Stimulated activated naive B cell treated with anti-CD40 and anti-IgM and Interleukin-4, amounts not matched to agents 10 μg/mL and 1 μg/mL and 100 μg/mL, for 72 hours (primary cell): ENCODE data around the gene NFXL1.
"Not testable (repeated sequence)": the region's sequence is repeated elsewhere in the genome, so short reads cannot be mapped to it uniquely, and the experiment has no call there.

Source experiments
- ATAC-seq, 2 donors: fragments of 150-1000 bp; cut with Tn5 transposase; replicated peaks; 2 replicates each; pipeline ENCODE4 v1.10.0; 2021; ENCODE audit warnings: moderate library complexity in 1 of 2
- DNase-seq: peaks from one replicate; pipeline ENCODE4 v3.0.0; 2021
- H3K27ac Mint-ChIP-seq: one replicate; pipeline ENCODE4 v1.8.0; 2022; ENCODE audit warnings: mild to moderate bottlenecking, mixed read lengths
- H3K27me3 Mint-ChIP-seq, 2 donors: one replicate each; pipeline ENCODE4 v1.8.0; 2022; ENCODE audit warnings: mixed read lengths in 2 of 2
- H3K36me3 Mint-ChIP-seq, 2 donors: one replicate each; pipeline ENCODE4 v1.8.0; 2022; ENCODE audit warnings: mixed read lengths in 2 of 2, mild to moderate bottlenecking in 1 of 2
- H3K4me1 Mint-ChIP-seq, 2 donors: one replicate each; pipeline ENCODE4 v1.8.0; 2022; ENCODE audit warnings: mixed read lengths in 2 of 2, mild to moderate bottlenecking in 1 of 2
- H3K4me3 Mint-ChIP-seq, 2 donors: one replicate each; pipeline ENCODE4 v1.8.0; 2022; ENCODE audit warnings: mild to moderate bottlenecking in 2 of 2, mixed read lengths in 2 of 2, moderate library complexity in 1 of 2
- H3K9me3 Mint-ChIP-seq, 2 donors: one replicate each; pipeline ENCODE4 v1.8.0; 2022; ENCODE audit warnings: mixed read lengths in 2 of 2, mild to moderate bottlenecking in 1 of 2

Gene NFXL1

DNA sequence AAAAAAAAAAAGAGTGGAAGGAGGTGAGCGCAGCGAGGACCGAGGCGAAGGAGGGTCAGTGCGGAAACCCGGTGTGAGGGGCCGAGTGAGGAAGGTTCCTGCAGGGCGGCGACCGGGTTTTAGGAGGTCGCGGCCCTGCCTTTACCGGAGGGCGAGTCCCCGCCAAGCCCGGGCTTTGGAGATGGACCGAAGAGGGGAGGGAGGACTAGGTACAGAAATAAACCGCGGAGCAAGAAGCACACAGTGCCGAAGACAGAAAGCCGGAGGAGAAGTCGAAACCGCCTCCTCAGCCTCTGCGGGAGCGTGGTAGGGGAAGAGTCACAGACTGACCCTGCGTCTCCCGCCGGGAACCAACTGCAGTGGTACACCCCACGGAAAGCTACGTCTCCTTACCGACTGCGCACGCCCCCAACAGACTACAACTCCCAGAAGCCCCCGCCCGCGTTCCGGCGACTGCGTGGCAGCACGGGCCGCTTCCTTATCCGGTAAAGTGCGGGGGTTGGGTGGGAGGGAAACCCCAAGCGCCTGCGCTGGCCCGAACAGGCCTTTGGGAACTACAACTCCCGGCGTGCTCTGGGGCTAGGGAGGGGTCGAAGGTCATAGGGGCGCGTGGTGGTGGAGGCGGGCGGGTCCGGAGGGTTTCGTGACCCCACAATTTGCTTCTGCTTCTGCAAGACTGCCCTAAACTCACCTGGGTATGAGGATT lies at the start of gene NFXL1:
TSS of gene NFXL1 (minus strand) at position 364 of the 706 bp plus-strand sequence. CDS start 380 bp downstream, outside the sequence.
- H3K27me3 Mint-ChIP-seq = peaks cover 0 to 6% of the 10 kb centered on the region in 2 donors
- peaks cover 8 to 23% of the 10 kb centered on the region in 2 donors for H3K36me3 Mint-ChIP-seq
- peaks cover 6 to 7% of the 10 kb centered on the region in 2 donors for H3K9me3 Mint-ChIP-seq
- H3K4me3 Mint-ChIP-seq = peak within 1 kb of the TSS; percentile 90 to 91
- peak; percentile 93 for DNase-seq
- peak within 1 kb of the TSS; percentile 91 for H3K27ac Mint-ChIP-seq
- peak; percentile 96 to 97 for ATAC-seq
- H3K4me1 Mint-ChIP-seq = peaks cover 20 to 22% of the 10 kb centered on the region in 2 donors

DNA sequence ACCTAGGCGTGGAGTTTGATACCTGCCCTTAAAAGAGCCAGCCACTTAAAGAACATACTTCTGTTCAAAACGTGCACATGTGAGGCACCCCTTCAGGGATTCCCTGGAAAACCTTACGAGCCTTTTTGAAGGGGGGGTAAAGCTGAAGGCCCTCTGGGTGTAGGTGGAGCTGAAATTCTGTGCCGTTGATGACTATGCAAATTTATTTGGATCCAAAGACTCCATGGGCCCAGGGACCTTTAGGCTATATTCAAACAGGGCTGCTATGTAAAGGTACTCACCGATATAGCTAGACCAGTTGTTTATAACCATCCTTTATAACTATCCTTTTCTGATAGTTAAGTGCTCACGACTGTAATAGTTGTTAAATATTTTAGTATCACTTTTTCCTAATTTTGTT lies 40.3 kb upstream of the NFXL1 start:
- Mint-ChIP-seq H3K27me3 (peaks cover 6 to 10% of the 10 kb centered on the region in 2 donors), H3K36me3 (peaks cover 0 to 2% of the 10 kb centered on the region in 2 donors), H3K9me3 (peaks cover 0 to 4% of the 10 kb centered on the region in 2 donors), H3K4me1 (no peaks in the 10 kb centered on the region), H3K4me3 (no peak overlapping the region), H3K27ac (no peak overlapping the region)
- ATAC-seq (no peak), DNase-seq (no peak)

DNA sequence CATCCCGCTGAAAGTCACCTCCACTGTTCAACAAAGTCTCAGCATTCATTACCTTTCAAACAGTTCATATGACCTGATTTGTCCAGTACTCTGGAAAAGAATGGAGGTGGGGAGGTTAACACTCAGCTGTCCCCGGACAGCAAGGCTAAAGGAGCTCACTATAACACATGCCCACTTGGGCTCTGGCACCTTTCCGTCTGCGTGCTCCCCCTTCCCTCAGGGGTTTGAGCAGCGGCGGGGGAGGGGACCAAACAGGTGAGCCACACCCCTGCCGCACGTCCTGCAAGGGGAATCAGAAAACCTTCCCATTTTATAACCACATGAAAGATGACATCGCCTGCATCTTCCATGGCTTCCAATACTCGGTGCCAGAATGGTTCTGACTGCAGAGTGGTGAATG lies 39.9 kb upstream of the NFXL1 start:
- Mint-ChIP-seq H3K36me3 (peaks cover 0 to 2% of the 10 kb centered on the region in 2 donors), H3K4me1 (no peaks in the 10 kb centered on the region), H3K9me3 (peaks cover 0 to 4% of the 10 kb centered on the region in 2 donors), H3K27me3 (peaks cover 6 to 10% of the 10 kb centered on the region in 2 donors), H3K27ac (no peak overlapping the region), H3K4me3 (no peak overlapping the region)
- no peak for DNase-seq
- ATAC-seq = no peak

GRCh38 chr4:47945930-47946726 lies 31.7 kb upstream of the NFXL1 start:
- no peak overlapping the region for H3K27ac Mint-ChIP-seq
- H3K4me1 Mint-ChIP-seq = no peaks in the 10 kb centered on the region
- peaks cover 0 to 2% of the 10 kb centered on the region in 2 donors for H3K36me3 Mint-ChIP-seq
- H3K4me3 Mint-ChIP-seq = no peak overlapping the region
- peaks cover 0 to 4% of the 10 kb centered on the region in 2 donors for H3K9me3 Mint-ChIP-seq
- ATAC-seq (no peak), DNase-seq (no peak)
- peaks cover 0 to 8% of the 10 kb centered on the region in 2 donors for H3K27me3 Mint-ChIP-seq

DNA sequence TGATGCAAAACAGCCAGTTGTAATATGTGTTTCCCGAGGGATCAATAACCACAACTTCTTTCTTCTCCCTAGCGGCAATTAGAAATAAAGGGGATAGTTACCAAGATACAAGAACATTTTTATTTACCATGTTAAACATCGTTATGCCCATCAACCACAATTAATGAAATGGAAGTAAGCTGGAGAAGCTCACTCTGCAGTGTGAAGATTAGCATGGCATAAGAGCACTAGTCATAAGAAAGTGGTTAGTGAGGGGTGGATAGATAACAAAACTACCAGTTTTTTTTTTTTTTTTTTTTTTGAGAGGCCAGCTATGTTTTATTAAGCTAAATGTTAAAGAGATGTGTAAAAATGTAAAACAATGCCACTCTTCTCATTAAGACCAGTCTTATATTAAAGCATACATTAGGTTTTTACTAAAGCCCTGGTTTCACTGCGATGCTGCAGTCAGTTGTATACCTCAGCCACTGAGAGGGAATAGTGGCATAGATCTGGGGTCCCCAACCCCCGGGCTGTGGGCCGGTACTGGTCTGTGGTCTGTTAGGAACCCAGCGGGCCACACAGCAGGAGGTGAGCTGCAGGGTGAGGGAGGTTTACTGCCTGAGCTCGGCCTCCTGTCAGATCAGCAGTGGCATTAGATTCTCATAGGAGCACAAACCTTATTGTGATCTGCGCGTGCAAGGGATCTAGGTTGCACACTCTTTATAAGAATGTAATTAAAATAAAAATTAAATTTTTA lies 27.9 kb upstream of the NFXL1 start:
- no peak overlapping the region for H3K27ac Mint-ChIP-seq
- no peaks in the 10 kb centered on the region for H3K9me3 Mint-ChIP-seq
- no peak for ATAC-seq
- H3K36me3 Mint-ChIP-seq = no peaks in the 10 kb centered on the region
- no peaks in the 10 kb centered on the region for H3K4me1 Mint-ChIP-seq
- peaks cover 4 to 8% of the 10 kb centered on the region in 2 donors for H3K27me3 Mint-ChIP-seq
- DNase-seq = no peak
- no peak overlapping the region for H3K4me3 Mint-ChIP-seq

DNA sequence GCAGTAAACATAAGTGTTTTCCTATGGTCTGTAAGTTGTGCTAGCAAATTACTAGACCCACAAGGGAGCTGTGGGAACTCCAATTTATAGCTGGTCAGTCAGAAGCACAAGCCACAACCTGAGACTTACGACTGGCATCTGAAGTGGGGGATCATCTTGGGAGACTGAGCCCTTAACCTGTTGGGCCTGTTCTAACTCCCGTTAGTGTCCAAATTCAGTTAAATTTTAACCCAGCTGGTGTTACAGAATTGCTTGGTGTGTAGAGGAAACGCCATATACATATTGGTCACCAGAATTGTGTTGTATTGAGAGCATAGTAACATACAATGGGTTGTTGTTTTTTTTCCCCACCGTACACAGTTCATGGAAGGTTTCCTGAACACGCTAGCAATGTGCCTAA lies 25.1 kb upstream of the NFXL1 start:
- Mint-ChIP-seq H3K9me3 (no peaks in the 10 kb centered on the region), H3K36me3 (no peaks in the 10 kb centered on the region), H3K4me1 (no peaks in the 10 kb centered on the region), H3K27me3 (peaks cover 8 to 10% of the 10 kb centered on the region in 2 donors), H3K27ac (no peak overlapping the region), H3K4me3 (no peak overlapping the region)
- no peak for ATAC-seq
- no peak for DNase-seq

- H3K27ac Mint-ChIP-seq = no peak overlapping the region
- no peak for DNase-seq
- peaks cover 8 to 10% of the 10 kb centered on the region in 2 donors for H3K27me3 Mint-ChIP-seq
- no peak overlapping the region for H3K4me3 Mint-ChIP-seq
- no peak for ATAC-seq
- H3K4me1 Mint-ChIP-seq = no peaks in the 10 kb centered on the region
- H3K36me3 Mint-ChIP-seq = peaks cover 0 to 2% of the 10 kb centered on the region in 2 donors
- H3K9me3 Mint-ChIP-seq = no peaks in the 10 kb centered on the region
Measured at GRCh38 chr4:47936336-47936735, 22.0 kb upstream of the NFXL1 start.

DNA sequence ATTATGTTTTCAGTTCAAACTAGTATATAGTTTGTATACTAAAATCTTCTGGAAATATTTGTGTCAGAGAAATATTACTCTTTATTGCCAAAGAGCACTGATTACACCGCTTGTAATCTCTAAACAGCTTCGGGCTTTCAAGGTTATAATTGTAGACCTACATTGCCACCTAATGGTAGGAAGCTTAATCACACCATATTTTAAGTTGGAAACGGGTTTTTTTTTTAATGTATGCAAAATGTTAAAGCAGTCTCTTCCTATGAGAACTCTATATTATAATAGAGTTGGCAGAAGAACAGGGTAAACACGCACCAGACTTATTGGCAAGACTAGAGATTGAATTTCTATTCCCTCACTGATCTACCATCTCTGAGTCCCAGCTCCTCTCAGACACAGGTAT lies 19.5 kb upstream of the NFXL1 start:
- no peaks in the 10 kb centered on the region for H3K9me3 Mint-ChIP-seq
- H3K27me3 Mint-ChIP-seq = peaks cover 0 to 10% of the 10 kb centered on the region in 2 donors
- peaks cover 11 to 12% of the 10 kb centered on the region in 2 donors for H3K4me1 Mint-ChIP-seq
- no peak overlapping the region for H3K4me3 Mint-ChIP-seq
- no peak overlapping the region for H3K27ac Mint-ChIP-seq
- peaks cover 0 to 2% of the 10 kb centered on the region in 2 donors for H3K36me3 Mint-ChIP-seq
- DNase-seq (no peak), ATAC-seq (peak; percentile 22 to 41)

GRCh38 chr4:47930971-47931804 lies 16.8 kb upstream of the NFXL1 start:
- no peak overlapping the region for H3K27ac Mint-ChIP-seq
- H3K36me3 Mint-ChIP-seq = peaks cover 0 to 2% of the 10 kb centered on the region in 2 donors
- no peak overlapping the region for H3K4me3 Mint-ChIP-seq
- no peak for DNase-seq
- H3K4me1 Mint-ChIP-seq = peaks cover 22 to 26% of the 10 kb centered on the region in 2 donors
- H3K27me3 Mint-ChIP-seq = peaks cover 11 to 20% of the 10 kb centered on the region in 2 donors
- no peaks in the 10 kb centered on the region for H3K9me3 Mint-ChIP-seq
- no peak for ATAC-seq

- Mint-ChIP-seq H3K4me1 (peaks cover 22 to 26% of the 10 kb centered on the region in 2 donors), H3K27me3 (peaks cover 11 to 20% of the 10 kb centered on the region in 2 donors), H3K36me3 (peaks cover 0 to 2% of the 10 kb centered on the region in 2 donors), H3K27ac (no peak overlapping the region), H3K4me3 (peak overlapping the region in 1 of 2 donors; percentile 0), H3K9me3 (no peaks in the 10 kb centered on the region)
- ATAC-seq (peak; percentile 67 to 80), DNase-seq (no peak)
Measured at GRCh38 chr4:47929682-47930201, 15.4 kb upstream of the NFXL1 start.

- peak; percentile 83 to 90 for ATAC-seq
- Mint-ChIP-seq H3K4me1 (peaks cover 24 to 26% of the 10 kb centered on the region in 2 donors), H3K27me3 (peaks cover 11 to 20% of the 10 kb centered on the region in 2 donors), H3K4me3 (peak overlapping the region; percentile 55 to 57), H3K27ac (no peak overlapping the region), H3K9me3 (no peaks in the 10 kb centered on the region), H3K36me3 (no peaks in the 10 kb centered on the region)
- no peak for DNase-seq
Measured at GRCh38 chr4:47926667-47927258, 12.4 kb upstream of the NFXL1 start.

DNA sequence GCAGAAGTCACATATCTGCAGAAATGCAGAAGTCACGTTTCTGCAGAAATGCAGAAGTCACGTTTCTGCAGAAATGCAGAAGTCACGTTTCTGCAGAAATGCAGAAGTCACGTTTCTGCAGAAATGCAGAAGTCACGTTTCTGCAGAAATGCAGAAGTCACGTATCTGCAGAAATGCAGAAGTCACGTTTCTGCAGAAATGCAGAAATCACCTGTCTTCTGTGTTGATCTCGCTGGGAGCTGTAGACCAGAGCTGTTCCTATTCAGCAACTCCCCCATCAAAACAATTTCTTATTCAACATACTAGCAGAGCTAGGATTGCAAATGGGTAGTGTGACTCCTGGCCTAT lies 8.9 kb upstream of the NFXL1 start:
- not testable (repeated sequence) for H3K4me3 Mint-ChIP-seq, H3K36me3 Mint-ChIP-seq, H3K27ac Mint-ChIP-seq, DNase-seq, H3K4me1 Mint-ChIP-seq, H3K9me3 Mint-ChIP-seq
- peaks cover 11 to 21% of the 10 kb centered on the region in 2 donors for H3K27me3 Mint-ChIP-seq
- ATAC-seq = peak in 1 of 2 donors; percentile 65
